Keratinocyte (primary cell): Measurements from ENCODE around the gene CPAMD8. TPM values are rescaled to one million over a fixed set of nuclear protein-coding genes. Genes with fewer than 3 reads are reported as not detected.

ENCODE experiments used
- DNase-seq: peaks from one replicate; pipeline ENCODE4 v3.0.0-alpha.2; 2011; ENCODE audit warnings: low read depth, missing footprints, low spot score
- FAIRE-seq: peaks from 2 replicates; lab custom pipeline; 2011; peaks lifted over from hg19 to GRCh38; lab: Jason Lieb, UNC
- H2AFZ ChIP-seq: 2 replicates; pipeline ENCODE4 v1.6.0; 2012; ENCODE audit warnings: low read length, control low read depth, inconsistent platforms; ENCODE audit not compliant: control insufficient read depth
- H3K27ac ChIP-seq: 2 replicates; pipeline ENCODE4 v1.5.1; 2011; ENCODE audit warnings: low read length; ENCODE audit not compliant: control insufficient read depth, insufficient read depth
- H3K27me3 ChIP-seq: 3 replicates; pipeline ENCODE4 v1.6.0; 2011; ENCODE audit warnings: low read length; ENCODE audit not compliant: control insufficient read depth, insufficient read depth; ENCODE audit errors: extremely low read depth
- H3K36me3 ChIP-seq, 2 experiments: 2 replicates in 1 of 2; 3 replicates in 1 of 2; pipeline ENCODE4 v1.5.1; 2011; ENCODE audit warnings: low read length in 2 of 2, mild to moderate bottlenecking in 1 of 2; ENCODE audit not compliant: control insufficient read depth in 2 of 2, insufficient read depth in 2 of 2; ENCODE audit errors: extremely low read depth in 1 of 2
- H3K4me1 ChIP-seq: 3 replicates; pipeline ENCODE4 v1.5.1; 2011; ENCODE audit warnings: low read length; ENCODE audit not compliant: control insufficient read depth, insufficient read depth; ENCODE audit errors: extremely low read depth
- H3K4me2 ChIP-seq: 3 replicates; pipeline ENCODE4 v1.6.0; 2011; ENCODE audit warnings: low read depth, low read length; ENCODE audit not compliant: control insufficient read depth, insufficient read depth; ENCODE audit errors: extremely low read depth
- H3K4me3 ChIP-seq, 3 experiments: fragments of 200-600 bp in 1 of 3; sonication (generic) in 1 of 3; 2 replicates in 2 of 3; 3 replicates in 1 of 3; pipeline ENCODE4 v1.5.1; 2011 to 2016; ENCODE audit warnings: low read length in 3 of 3, mild to moderate bottlenecking in 3 of 3, control low read depth in 2 of 3, inconsistent platforms in 1 of 3, low read depth in 1 of 3, mixed read lengths in 1 of 3, mixed run types in 1 of 3, moderate library complexity in 1 of 3; ENCODE audit not compliant: control insufficient read depth in 2 of 3, insufficient read depth in 2 of 3; ENCODE audit errors: extremely low read depth in 1 of 3
- H3K79me2 ChIP-seq: 2 replicates; pipeline ENCODE4 v1.6.0; 2012; ENCODE audit warnings: low read length; ENCODE audit not compliant: control insufficient read depth, insufficient read depth
- H3K9ac ChIP-seq: 3 replicates; pipeline ENCODE4 v1.6.0; 2011; ENCODE audit warnings: low read length; ENCODE audit not compliant: control insufficient read depth, insufficient read depth; ENCODE audit errors: extremely low read depth
- H3K9me1 ChIP-seq: 3 replicates; pipeline ENCODE4 v1.6.0; 2011; ENCODE audit warnings: low read length; ENCODE audit not compliant: control insufficient read depth, insufficient read depth; ENCODE audit errors: extremely low read depth
- H3K9me3 ChIP-seq: 2 replicates; pipeline ENCODE4 v1.5.1; 2012; ENCODE audit warnings: low read depth, low read length; ENCODE audit not compliant: control insufficient read depth
- H4K20me1 ChIP-seq: 3 replicates; pipeline ENCODE4 v1.6.0; 2011; ENCODE audit warnings: low read length; ENCODE audit not compliant: control insufficient read depth, insufficient read depth; ENCODE audit errors: extremely low read depth
- CTCF ChIP-seq, 3 experiments: IDR thresholded peaks in 1 of 3; conservative IDR thresholded peaks in 1 of 3; optimal IDR thresholded peaks in 1 of 3; 2 replicates in 2 of 3; 3 replicates in 1 of 3; pipeline versions ENCODE3 to v1.5.1; 2011; ENCODE audit warnings: low read length in 3 of 3, mild to moderate bottlenecking in 3 of 3, moderate library complexity in 2 of 3, control low read depth in 1 of 3, inconsistent platforms in 1 of 3; ENCODE audit not compliant: insufficient read depth in 2 of 3; ENCODE audit errors: extremely low read depth in 1 of 3
- EZH2 ChIP-seq: IDR thresholded peaks from one replicate; pipeline ENCODE4 v1.6.1; 2012; ENCODE audit warnings: inconsistent platforms, mild to moderate bottlenecking, low read length, moderate library complexity
- dilution Hi-C: fragments of 300-500 bp; cut with MboI; formaldehyde crosslinking; loops from one replicate; pipeline ENCODE4 v1.7.0; 2020; ENCODE audit warnings: low sequenced_read_pairs; ENCODE audit not compliant: extremely low pct_ligation_motif_present
- polyA plus RNA-seq, 5 experiments: library from polyadenylated mRNA; depleted of rRNA in 3 of 5; stranded (reverse) in 3 of 5; stranded (forward) in 1 of 5; unstranded in 1 of 5; fragments of >200 nt; gene quantifications; 1 replicate in 1 of 5; 2 replicates in 3 of 5; 3 replicates in 1 of 5; pipeline versions ENCODE4 v1.2.1 to v1.2.3, GENCODE V29; 2011 to 2012; ENCODE audit warnings: missing spikeins in 2 of 5, low read depth in 1 of 5, low replicate concordance in 1 of 5

The CPAMD8 gene
- polyA plus RNA-seq, 1 donor (not counting 4 experiments of a cell fraction or from before 2014, with no cell fraction given): 0.38 TPM

DNA sequence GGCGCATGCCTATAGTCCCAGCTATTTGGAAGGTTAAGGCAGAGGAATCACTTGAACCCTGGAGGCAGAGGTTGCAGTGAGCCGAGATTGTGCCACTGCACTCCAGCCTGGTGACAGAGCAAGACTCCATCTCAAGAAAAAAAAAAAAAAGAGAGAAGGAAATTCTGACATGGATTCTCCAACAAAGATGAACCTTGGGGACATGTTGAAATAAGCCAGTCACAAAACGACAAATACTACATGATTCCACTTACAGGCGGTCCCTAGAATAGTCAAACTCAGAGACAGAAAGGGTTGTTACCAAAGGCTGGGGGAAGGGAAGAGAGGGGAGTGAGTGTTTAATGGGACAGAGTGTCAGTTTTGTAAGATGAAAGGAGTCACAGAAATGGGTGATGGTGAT lies 71.4 kb downstream of the CPAMD8 start:
- Histone ChIP-seq H3K9me3 (no peaks in the 10 kb centered on the region), H3K9me1 (no peaks in the 10 kb centered on the region), H3K27ac (no peak overlapping the region), H3K4me1 (peaks cover 7% of the 10 kb centered on the region), H3K4me3 (no peak overlapping the region), H4K20me1 (no peaks in the 10 kb centered on the region), H3K9ac (no peak overlapping the region), H3K36me3 (no peaks in the 10 kb centered on the region), H3K27me3 (peaks cover 10% of the 10 kb centered on the region), H3K79me2 (no peaks in the 10 kb centered on the region), H3K4me2 (no peak overlapping the region), H2AFZ (no peak overlapping the region)
- FAIRE-seq (no peak), DNase-seq (no peak)
- dilution Hi-C loops: no loop called here
- no peak for TF ChIP-seq EZH2
- TF ChIP-seq CTCF (optimal IDR thresholded peaks at IDR 0.05 in 1 of 3, IDR thresholded peaks at IDR 0.05 in 1 of 3, conservative IDR thresholded peaks at IDR 0.05 in 1 of 3; ENCODE audit: extremely low read depth in 1 of 3, insufficient read depth in 2 of 3, low read length in 3 of 3): no peak

- Histone ChIP-seq H3K9ac (no peak overlapping the region), H3K36me3 (no peaks in the 10 kb centered on the region), H3K9me3 (no peaks in the 10 kb centered on the region), H3K27me3 (peaks cover 4% of the 10 kb centered on the region), H4K20me1 (no peaks in the 10 kb centered on the region), H3K4me2 (no peak overlapping the region), H3K4me3 (no peak overlapping the region), H3K4me1 (peaks cover 7% of the 10 kb centered on the region), H3K79me2 (no peaks in the 10 kb centered on the region), H2AFZ (no peak overlapping the region), H3K9me1 (no peaks in the 10 kb centered on the region), H3K27ac (no peak overlapping the region)
- DNase-seq: no peak
- no peak for TF ChIP-seq EZH2
- TF ChIP-seq CTCF (optimal IDR thresholded peaks at IDR 0.05 in 1 of 3, IDR thresholded peaks at IDR 0.05 in 1 of 3, conservative IDR thresholded peaks at IDR 0.05 in 1 of 3; ENCODE audit: extremely low read depth in 1 of 3, insufficient read depth in 2 of 3, low read length in 3 of 3): no peak
- dilution Hi-C loops: no loop called here
- no peak for FAIRE-seq
Observed at GRCh38 chr19:16952046-16952445, 74.6 kb downstream of the CPAMD8 start.
